Hepatocyte (in vitro differentiated cells): ENCODE measurements around the gene PNMA8C.

ENCODE experiments used
- EZH2 ChIP-seq: fragments of 200-600 bp; sonication (generic); IDR thresholded peaks from 2 replicates; pipeline ENCODE4 v1.6.1; 2016; ENCODE audit warnings: antibody characterized with exemption, mild to moderate bottlenecking, borderline replicate concordance
- EZH2phosphoT487 ChIP-seq: fragments of 200-600 bp; sonication (generic); IDR thresholded peaks from one replicate; pipeline ENCODE4 v1.6.1; 2018; ENCODE audit warnings: antibody characterized with exemption, mild to moderate bottlenecking, low read depth, moderate library complexity; ENCODE audit not compliant: unreplicated experiment, severe bottlenecking
- TF ChIP-seq, protein P1 (sequence below): fragments of 200-600 bp; sonication (generic); IDR thresholded peaks from 2 replicates; pipeline ENCODE4 v1.5.1; 2016; ENCODE audit warnings: antibody characterized with exemption, mild to moderate bottlenecking; ENCODE audit not compliant: poor library complexity

- TF ChIP-seq EZH2 (no peak), EZH2phosphoT487 (no peak)
- TF ChIP-seq, protein P1, sequence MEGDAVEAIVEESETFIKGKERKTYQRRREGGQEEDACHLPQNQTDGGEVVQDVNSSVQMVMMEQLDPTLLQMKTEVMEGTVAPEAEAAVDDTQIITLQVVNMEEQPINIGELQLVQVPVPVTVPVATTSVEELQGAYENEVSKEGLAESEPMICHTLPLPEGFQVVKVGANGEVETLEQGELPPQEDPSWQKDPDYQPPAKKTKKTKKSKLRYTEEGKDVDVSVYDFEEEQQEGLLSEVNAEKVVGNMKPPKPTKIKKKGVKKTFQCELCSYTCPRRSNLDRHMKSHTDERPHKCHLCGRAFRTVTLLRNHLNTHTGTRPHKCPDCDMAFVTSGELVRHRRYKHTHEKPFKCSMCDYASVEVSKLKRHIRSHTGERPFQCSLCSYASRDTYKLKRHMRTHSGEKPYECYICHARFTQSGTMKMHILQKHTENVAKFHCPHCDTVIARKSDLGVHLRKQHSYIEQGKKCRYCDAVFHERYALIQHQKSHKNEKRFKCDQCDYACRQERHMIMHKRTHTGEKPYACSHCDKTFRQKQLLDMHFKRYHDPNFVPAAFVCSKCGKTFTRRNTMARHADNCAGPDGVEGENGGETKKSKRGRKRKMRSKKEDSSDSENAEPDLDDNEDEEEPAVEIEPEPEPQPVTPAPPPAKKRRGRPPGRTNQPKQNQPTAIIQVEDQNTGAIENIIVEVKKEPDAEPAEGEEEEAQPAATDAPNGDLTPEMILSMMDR = no peak
Observed at GRCh38 chr19:46393456-46394401, 35.0 kb downstream of the PNMA8C start.
